HL-60 (cell line): ENCODE results near the gene VWA5A.

ENCODE experiments used
- POLR2AphosphoS5 ChIP-seq: IDR thresholded peaks from 2 replicates; pipeline ENCODE4 v1.6.1; 2012; ENCODE audit warnings: low read depth
- TF ChIP-seq, protein P1 (sequence below): IDR thresholded peaks from one replicate; pipeline ENCODE4 v1.5.1; 2011; ENCODE audit warnings: low read length, control low read depth, inconsistent platforms; ENCODE audit not compliant: insufficient read depth

DNA sequence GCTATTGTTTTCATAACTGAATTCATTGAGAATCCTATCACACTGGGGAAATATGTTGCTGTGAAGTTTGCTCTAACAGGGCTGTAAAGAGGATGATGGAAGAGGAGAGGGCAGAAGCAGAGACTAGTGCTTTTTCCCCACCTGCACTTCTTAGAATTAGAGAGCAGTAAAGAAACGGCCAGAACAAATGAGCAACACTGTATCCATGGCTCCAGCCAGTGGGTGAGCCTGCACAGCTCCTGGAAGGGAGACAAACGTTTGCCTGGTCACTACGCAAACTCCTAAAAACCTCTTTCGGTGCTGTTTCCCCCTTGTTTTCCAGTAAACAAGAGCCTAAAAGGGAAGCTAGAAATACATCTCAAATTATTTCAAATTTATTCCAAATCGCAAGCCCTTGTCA, 45.7 kb downstream of the VWA5A start:
- TF ChIP-seq, protein P1, sequence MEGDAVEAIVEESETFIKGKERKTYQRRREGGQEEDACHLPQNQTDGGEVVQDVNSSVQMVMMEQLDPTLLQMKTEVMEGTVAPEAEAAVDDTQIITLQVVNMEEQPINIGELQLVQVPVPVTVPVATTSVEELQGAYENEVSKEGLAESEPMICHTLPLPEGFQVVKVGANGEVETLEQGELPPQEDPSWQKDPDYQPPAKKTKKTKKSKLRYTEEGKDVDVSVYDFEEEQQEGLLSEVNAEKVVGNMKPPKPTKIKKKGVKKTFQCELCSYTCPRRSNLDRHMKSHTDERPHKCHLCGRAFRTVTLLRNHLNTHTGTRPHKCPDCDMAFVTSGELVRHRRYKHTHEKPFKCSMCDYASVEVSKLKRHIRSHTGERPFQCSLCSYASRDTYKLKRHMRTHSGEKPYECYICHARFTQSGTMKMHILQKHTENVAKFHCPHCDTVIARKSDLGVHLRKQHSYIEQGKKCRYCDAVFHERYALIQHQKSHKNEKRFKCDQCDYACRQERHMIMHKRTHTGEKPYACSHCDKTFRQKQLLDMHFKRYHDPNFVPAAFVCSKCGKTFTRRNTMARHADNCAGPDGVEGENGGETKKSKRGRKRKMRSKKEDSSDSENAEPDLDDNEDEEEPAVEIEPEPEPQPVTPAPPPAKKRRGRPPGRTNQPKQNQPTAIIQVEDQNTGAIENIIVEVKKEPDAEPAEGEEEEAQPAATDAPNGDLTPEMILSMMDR, result no peak
- no peak for TF ChIP-seq POLR2AphosphoS5
